Body of pancreas (tissue), 4 donors: ENCODE measurements around the gene NACA2. TPM values are rescaled to one million over a fixed set of nuclear protein-coding genes. Genes with fewer than 3 reads are reported as not detected.

Source experiments
- ATAC-seq: fragments of 150-250 bp; one replicate; pipeline ENCODE4 v1.9.1; 2016
- DNase-seq, 4 donors: peaks; one replicate each; pipeline ENCODE4 v3.0.0-alpha.2; 2019
- H3K27ac ChIP-seq, 4 donors: fragments of 200-600 bp; sonication (generic); 1 replicate in 3 of 4; 2 replicates in 1 of 4; pipeline versions ENCODE4 v1.5.1 to v1.6.1; 2016 to 2019; ENCODE audit warnings: mild to moderate bottlenecking in 1 of 4, mixed read lengths in 1 of 4, moderate library complexity in 1 of 4
- H3K27me3 ChIP-seq, 2 donors: fragments of 200-600 bp; sonication (generic); one replicate each; pipeline ENCODE4 v1.6.0; 2016; ENCODE audit warnings: mild to moderate bottlenecking in 1 of 2
- H3K36me3 ChIP-seq, 2 donors: fragments of 200-600 bp; sonication (generic); replicated peaks in 1 of 2; 2 replicates each; pipeline ENCODE4 v1.5.1; 2016; ENCODE audit warnings: low read depth in 2 of 2; ENCODE audit not compliant: insufficient read depth in 1 of 2
- H3K4me1 ChIP-seq: fragments of 200-600 bp; sonication (generic); one replicate; pipeline ENCODE4 v1.6.0; 2016
- H3K4me3 ChIP-seq, 2 donors: fragments of 200-600 bp; sonication (generic); 1 replicate in 1 of 2; 2 replicates in 1 of 2; pipeline ENCODE4 v1.5.1; 2016 to 2019
- H3K9me3 ChIP-seq, 3 donors: fragments of 200-600 bp; sonication (generic); 1 replicate in 2 of 3; 2 replicates in 1 of 3; pipeline ENCODE4 v1.5.1; 2016
- CTCF ChIP-seq, 7 experiments: fragments of 450-650 bp in 4 of 7; fragments of 200-600 bp in 3 of 7; sonication (generic) in 3 of 7; IDR thresholded peaks; one replicate each; pipeline ENCODE4 v1.5.1; 2016 to 2019; ENCODE audit warnings: antibody characterized with exemption in 7 of 7
- POLR2A ChIP-seq, 3 donors: fragments of 450-650 bp; IDR thresholded peaks; one replicate each; pipeline ENCODE4 v1.6.1; 2016; ENCODE audit warnings: antibody characterized with exemption in 3 of 3, mild to moderate bottlenecking in 2 of 3
- WGBS, 2 donors: methylation state at CpG; one replicate each; pipeline ENCODE4 v1.1.5; 2017; 5-methylcytosine and 5-hydroxymethylcytosine counted together
- intact Hi-C: fragments of 100-400 bp; cut with DNase I; formaldehyde crosslinking; loops from one replicate; pipeline ENCODE4 v1.15.1; 2023
- total RNA-seq, 2 donors: library from RNA; depleted of rRNA; stranded (reverse); fragments of >200 nt; gene quantifications; one replicate each; pipeline ENCODE4 v1.1.0, GENCODE V29; 2016

The NACA2 gene
- total RNA-seq, 2 donors from 2014 or later: 1.6 TPM; not detected in 1

GRCh38 chr17:61584866-61585265 lies 6.2 kb downstream of the NACA2 start:
- no peak for TF ChIP-seq POLR2A (IDR thresholded peaks at IDR 0.05)
- no peak for TF ChIP-seq CTCF (IDR thresholded peaks at IDR 0.05)
- WGBS, 2 donors: 61 to 62% methylated on average over 2 of the region's 2 CpGs
- H3K36me3 ChIP-seq: no peaks in the 10 kb centered on the region

GRCh38 chr17:61584266-61584665 lies 6.8 kb downstream of the NACA2 start:
- Histone ChIP-seq H3K27ac (no peak overlapping the region), H3K4me1 (peaks cover 12% of the 10 kb centered on the region), H3K4me3 (no peak overlapping the region), H3K36me3 (no peaks in the 10 kb centered on the region), H3K9me3 (no peaks in the 10 kb centered on the region), H3K27me3 (no peaks in the 10 kb centered on the region)
- DNase-seq: no peak
- ATAC-seq: no peak
- intact Hi-C loops: no loop called here
- WGBS, 2 donors: 72 to 88% methylated on average over 2 of the region's 2 CpGs
- TF ChIP-seq CTCF (IDR thresholded peaks at IDR 0.05): no peak
- no peak for TF ChIP-seq POLR2A (IDR thresholded peaks at IDR 0.05)

More at GRCh38 chr17:61584866-61585265, 6.2 kb downstream of the NACA2 start:
- H3K4me3 ChIP-seq: no peak overlapping the region
- DNase-seq: no peak
- peaks cover 12% of the 10 kb centered on the region for H3K4me1 ChIP-seq
- no peaks in the 10 kb centered on the region for H3K27me3 ChIP-seq
- no peak for ATAC-seq
- intact Hi-C loops: no loop called here
- H3K9me3 ChIP-seq: no peaks in the 10 kb centered on the region
- H3K27ac ChIP-seq: no peak overlapping the region

- H3K9me3 ChIP-seq: no peaks in the 10 kb centered on the region
- intact Hi-C loops: no loop called here
- 77 to 100% methylated on average over 4 of the region's 4 CpGs for WGBS, 2 donors
These were observed 7.3 kb downstream of the NACA2 start for GRCh38 chr17:61583660-61584264.

GRCh38 chr17:61583242-61583641 lies 7.8 kb downstream of the NACA2 start:
- Histone ChIP-seq H3K27me3 (no peaks in the 10 kb centered on the region), H3K4me1 (peaks cover 12% of the 10 kb centered on the region), H3K27ac (no peak overlapping the region), H3K36me3 (no peaks in the 10 kb centered on the region), H3K4me3 (no peak overlapping the region), H3K9me3 (no peaks in the 10 kb centered on the region)
- ATAC-seq (peak; percentile 45), DNase-seq (no peak)
- 79 to 85% methylated on average over 3 of the region's 3 CpGs for WGBS, 2 donors
- intact Hi-C loops: no loop called here
- peak in 4 of 7 experiments; percentile 15 to 42 (median 30) for TF ChIP-seq CTCF (IDR thresholded peaks at IDR 0.05)
- no peak for TF ChIP-seq POLR2A (IDR thresholded peaks at IDR 0.05)

More at GRCh38 chr17:61583660-61584264, 7.3 kb downstream of the NACA2 start:
- TF ChIP-seq CTCF (IDR thresholded peaks at IDR 0.05): no peak
- TF ChIP-seq POLR2A (IDR thresholded peaks at IDR 0.05): no peak
- DNase-seq: no peak
- Histone ChIP-seq H3K27me3 (no peaks in the 10 kb centered on the region), H3K4me3 (no peak overlapping the region), H3K4me1 (peaks cover 12% of the 10 kb centered on the region), H3K36me3 (no peaks in the 10 kb centered on the region), H3K27ac (no peak overlapping the region)
- ATAC-seq: no peak

- ATAC-seq: no peak
- no peaks in the 10 kb centered on the region for H3K9me3 ChIP-seq
- H3K4me3 ChIP-seq: no peak overlapping the region
- intact Hi-C loops: no loop called here
- H3K27me3 ChIP-seq: no peaks in the 10 kb centered on the region
- TF ChIP-seq POLR2A (IDR thresholded peaks at IDR 0.05): no peak
- no peak for TF ChIP-seq CTCF (IDR thresholded peaks at IDR 0.05)
- DNase-seq: no peak
- no peak overlapping the region for H3K27ac ChIP-seq
- no peaks in the 10 kb centered on the region for H3K36me3 ChIP-seq
- H3K4me1 ChIP-seq: peaks cover 12% of the 10 kb centered on the region
These were observed 8.4 kb downstream of the NACA2 start for GRCh38 chr17:61582593-61582992.
